Measurements from ENCODE around the gene HTR5A. TPM values are rescaled to one million over a fixed set of nuclear protein-coding genes. Genes with fewer than 3 reads are reported as not detected.

Gene HTR5A
- total RNA-seq, 1 donor from 2014 or later = not detected

Other genes starting within 250 kb of the HTR5A start
- gene PAXIP1, start 67.2 kb upstream of the HTR5A start, total RNA-seq = 6.7 TPM
- 53.5 TPM for gene INSIG1, start 227.6 kb downstream of the HTR5A start, total RNA-seq

Data from esophagus mucosa (tissue), 1 donor.